ENCODE measurements around the gene FTSJ3. TPM values are rescaled to one million over a fixed set of nuclear protein-coding genes. Genes with fewer than 3 reads are reported as not detected.

Gene FTSJ3
- total RNA-seq, 1 experiment from 2014 or later = 80.3 TPM

GRCh38 chr17:63772801-63773271 is 54.6 kb downstream of the FTSJ3 start:
- peaks cover 22 to 25% of the 10 kb centered on the region in 2 experiments for H3K4me1 Mint-ChIP-seq
- Histone ChIP-seq H3T11ph (ENCODE audit: low read length) (no peak overlapping the region), H3K79me1 (ENCODE audit: insufficient read depth, low read depth, low read length, poor library complexity, severe bottlenecking) (no peaks in the 10 kb centered on the region), H3K4ac (ENCODE audit: low read depth, low read length) (no peak overlapping the region), H2AFZ (ENCODE audit: low read length) (no peak overlapping the region), H3K23ac (ENCODE audit: insufficient read length, low read depth, low read length) (no peak overlapping the region), H3K18ac (ENCODE audit: insufficient read length, low read depth, low read length) (peak overlapping the region; percentile 5), H3K9ac (ENCODE audit: extremely low read depth, insufficient read length, low read length) (peak overlapping the region; percentile 77), H3K14ac (ENCODE audit: insufficient read depth, low read length) (no peak overlapping the region; the same call in 1 of the 2 replicates), H2BK20ac (ENCODE audit: low read depth, low read length, poor library complexity, severe bottlenecking) (no peak overlapping the region), H2BK120ac (ENCODE audit: low read depth, low read length, poor library complexity, severe bottlenecking) (no peak overlapping the region), H2BK15ac (ENCODE audit: low read depth, low read length) (no peak overlapping the region), H3K27me3 (ENCODE audit: insufficient read depth, low read length) (no peaks in the 10 kb centered on the region), H3K9me3 (ENCODE audit: control insufficient read depth, low read depth, low read length) (no peaks in the 10 kb centered on the region), H4K20me1 (ENCODE audit: control insufficient read depth, insufficient read depth, insufficient read length) (no peaks in the 10 kb centered on the region), H2BK5ac (ENCODE audit: insufficient read length, low read length) (no peak overlapping the region), H4K91ac (ENCODE audit: insufficient read length, low read depth, low read length) (no peak overlapping the region), H2AK5ac (ENCODE audit: insufficient read length, low read length) (no peak overlapping the region), H3K4me1 (ENCODE audit: insufficient read depth, low read length) (no peaks in the 10 kb centered on the region; the same call in 1 of the 2 replicates), H2BK12ac (ENCODE audit: insufficient read length, low read depth, low read length) (no peak overlapping the region), H3K79me2 (ENCODE audit: insufficient read depth, low read length) (peaks cover 63% of the 10 kb centered on the region), H3K56ac (ENCODE audit: insufficient read length, low read depth, low read length) (no peak overlapping the region), H4K8ac (replicated peaks; ENCODE audit: insufficient read length, low read depth, low read length) (no peak overlapping the region), H3K27ac (ENCODE audit: insufficient read length, low read depth, low read length) (no peak overlapping the region), H3K4me2 (ENCODE audit: insufficient read depth, insufficient read length, low read length) (peak overlapping the region; percentile 98), H3K23me2 (ENCODE audit: insufficient read length, low read depth, low read length, poor library complexity, severe bottlenecking) (peaks cover 9% of the 10 kb centered on the region), H4K5ac (ENCODE audit: insufficient read length, low read depth, low read length) (no peak overlapping the region)
- no peaks in the 10 kb centered on the region for H3K27me3 Mint-ChIP-seq (ENCODE audit: low read depth)
- no peaks in the 10 kb centered on the region for H3K9me3 Mint-ChIP-seq
- peaks cover 23 to 28% (median 24%) of the 10 kb centered on the region in 3 experiments for H3K36me3 Mint-ChIP-seq (ENCODE audit: insufficient read depth in 1 of 3, low read depth in 3 of 3)
- no peak for DNase-seq
- peak overlapping the region; percentile 98 to 100 (median 99) for H3K27ac Mint-ChIP-seq
- TF ChIP-seq CTCF (conservative IDR thresholded peaks at IDR 0.05) = no peak
- peak overlapping the region; percentile 99 to 100 for H3K4me3 Mint-ChIP-seq
- WGBS (ENCODE audit: extremely low coverage, insufficient read length, low lambda C conversion rate) = no CpG with 5 or more reads among the region's 7 CpGs

Other genes with a start within 250 kb of the FTSJ3 start
- gene TACO1, start 226.8 kb downstream of the FTSJ3 start, total RNA-seq (2021) = 28.9 and 30.2 TPM in 2 replicates
- gene MAP3K3, start 205.2 kb downstream of the FTSJ3 start, total RNA-seq (2021) = 21.1 and 24.3 TPM in 2 replicates
- gene LIMD2, start 127.5 kb downstream of the FTSJ3 start, total RNA-seq (2021) = 93.5 and 94.4 TPM in 2 replicates
- gene STRADA, start 85.9 kb downstream of the FTSJ3 start, total RNA-seq (2021) = 34.5 and 35.0 TPM in 2 replicates
- 79.4 and 79.6 TPM in 2 replicates for gene CCDC47, start 54.1 kb downstream of the FTSJ3 start, total RNA-seq (2021)
- 184 and 187 TPM in 2 replicates for gene DDX42, start 53.5 kb downstream of the FTSJ3 start, total RNA-seq (2021)
- 178 and 183 TPM in 2 replicates for gene PSMC5, start 232 bp downstream of the FTSJ3 start, total RNA-seq (2021)
- gene SMARCD2, start 15.0 kb upstream of the FTSJ3 start, total RNA-seq (2021) = 68.9 and 71.4 TPM in 2 replicates
- not detected in 2 replicates for gene CSH2, start 46.0 kb upstream of the FTSJ3 start, total RNA-seq (2021)
- 0.50 and 0.77 TPM in 2 replicates for gene GH2, start 54.3 kb upstream of the FTSJ3 start, total RNA-seq (2021)
- not detected in 2 replicates for gene CSH1, start 68.9 kb upstream of the FTSJ3 start, total RNA-seq (2021)
- gene CSHL1, start 83.6 kb upstream of the FTSJ3 start, total RNA-seq (2021) = not detected in 2 replicates
- not detected in 2 replicates for gene GH1, start 91.2 kb upstream of the FTSJ3 start, total RNA-seq (2021)
- gene CD79B, start 104.7 kb upstream of the FTSJ3 start, total RNA-seq (2021) = 0.96 and 1.4 TPM in 2 replicates
- gene SCN4A, start 145.3 kb upstream of the FTSJ3 start, total RNA-seq (2021) = 5.0 and 5.8 TPM in 2 replicates
- gene PRR29, start 170.7 kb upstream of the FTSJ3 start, total RNA-seq (2021) = 0.87 and 1.5 TPM in 2 replicates
- 0.28 and 0.35 TPM in 2 replicates for gene ICAM2, start 193.0 kb upstream of the FTSJ3 start, total RNA-seq (2021)